ENCODE data around the gene RASGRF1. TPM values are rescaled to one million over a fixed set of nuclear protein-coding genes. Genes with fewer than 3 reads are reported as not detected.

RASGRF1 gene
- total RNA-seq, 1 donor from 2014 or later: not detected

- TF ChIP-seq POLR2AphosphoS5 (IDR thresholded peaks at IDR 0.05; ENCODE audit: insufficient read depth in 1 of 2, low read depth in 1 of 2) (no peak), CTCF (IDR thresholded peaks at IDR 0.05) (no peak), POLR2A (IDR thresholded peaks at IDR 0.05) (no peak)
- intact Hi-C loops (cut with DNase I): no loop called here
- H3K9me3 ChIP-seq: no peaks in the 10 kb centered on the region
- DNase-seq (ENCODE audit: extremely low spot score in 2 of 2): no peak
- no peaks in the 10 kb centered on the region for H3K4me1 ChIP-seq
- H3K27ac ChIP-seq: no peak overlapping the region
- no peaks in the 10 kb centered on the region for H3K36me3 ChIP-seq
- H3K4me3 ChIP-seq: no peak overlapping the region
- H3K27me3 ChIP-seq: no peaks in the 10 kb centered on the region
Measured at GRCh38 chr15:79075256-79075655, 15.3 kb downstream of the RASGRF1 start.

GRCh38 chr15:79073336-79073735 lies 17.2 kb downstream of the RASGRF1 start:
- Histone ChIP-seq H3K4me1 (no peaks in the 10 kb centered on the region), H3K9me3 (no peaks in the 10 kb centered on the region), H3K27ac (no peak overlapping the region), H3K27me3 (no peaks in the 10 kb centered on the region), H3K4me3 (no peak overlapping the region), H3K36me3 (no peaks in the 10 kb centered on the region)
- no peak for TF ChIP-seq POLR2A (IDR thresholded peaks at IDR 0.05)
- TF ChIP-seq CTCF (IDR thresholded peaks at IDR 0.05): no peak
- TF ChIP-seq POLR2AphosphoS5 (IDR thresholded peaks at IDR 0.05; ENCODE audit: insufficient read depth in 1 of 2, low read depth in 1 of 2): no peak
- intact Hi-C loops (cut with DNase I): no loop called here
- no peak for DNase-seq (ENCODE audit: extremely low spot score in 2 of 2)

- DNase-seq (ENCODE audit: extremely low spot score in 2 of 2): no peak
- Histone ChIP-seq H3K4me1 (peaks cover 4% of the 10 kb centered on the region), H3K27ac (no peak overlapping the region), H3K36me3 (no peaks in the 10 kb centered on the region), H3K27me3 (no peaks in the 10 kb centered on the region), H3K4me3 (no peak overlapping the region), H3K9me3 (no peaks in the 10 kb centered on the region)
- intact Hi-C loops (cut with DNase I): no loop called here
- TF ChIP-seq POLR2A (IDR thresholded peaks at IDR 0.05) (no peak), POLR2AphosphoS5 (IDR thresholded peaks at IDR 0.05; ENCODE audit: insufficient read depth in 1 of 2, low read depth in 1 of 2) (no peak), CTCF (IDR thresholded peaks at IDR 0.05) (no peak)
Measured at GRCh38 chr15:79071901-79072300, 18.7 kb downstream of the RASGRF1 start.

- H3K4me1 ChIP-seq: peaks cover 13% of the 10 kb centered on the region
- TF ChIP-seq POLR2A (IDR thresholded peaks at IDR 0.05): no peak
- TF ChIP-seq CTCF (IDR thresholded peaks at IDR 0.05): no peak
- no peak for TF ChIP-seq POLR2AphosphoS5 (IDR thresholded peaks at IDR 0.05; ENCODE audit: insufficient read depth in 1 of 2, low read depth in 1 of 2)
- H3K27me3 ChIP-seq: no peaks in the 10 kb centered on the region
- H3K4me3 ChIP-seq: no peak overlapping the region
- no peak for DNase-seq (ENCODE audit: extremely low spot score in 2 of 2)
- intact Hi-C loops (cut with DNase I): no loop called here
- H3K36me3 ChIP-seq: no peaks in the 10 kb centered on the region
- no peaks in the 10 kb centered on the region for H3K9me3 ChIP-seq
- no peak overlapping the region for H3K27ac ChIP-seq
Measured at GRCh38 chr15:79068790-79069189, 21.8 kb downstream of the RASGRF1 start.

GRCh38 chr15:79067969-79068368 lies 22.6 kb downstream of the RASGRF1 start:
- no peak for DNase-seq (ENCODE audit: extremely low spot score in 2 of 2)
- no peaks in the 10 kb centered on the region for H3K9me3 ChIP-seq
- H3K27me3 ChIP-seq: no peaks in the 10 kb centered on the region
- peaks cover 13% of the 10 kb centered on the region for H3K4me1 ChIP-seq
- no peak overlapping the region for H3K4me3 ChIP-seq
- intact Hi-C loops (cut with DNase I): no loop called here
- H3K27ac ChIP-seq: peak overlapping the region; percentile 86
- H3K36me3 ChIP-seq: no peaks in the 10 kb centered on the region
- TF ChIP-seq POLR2AphosphoS5 (IDR thresholded peaks at IDR 0.05; ENCODE audit: insufficient read depth in 1 of 2, low read depth in 1 of 2): no peak
- no peak for TF ChIP-seq CTCF (IDR thresholded peaks at IDR 0.05)
- TF ChIP-seq POLR2A (IDR thresholded peaks at IDR 0.05): no peak
